GM19193 (cell line): ENCODE results near the gene GLI3.

Experiments used
- POLR2A ChIP-seq: IDR thresholded peaks from 4 replicates; pipeline ENCODE4 v1.6.1; 2011; ENCODE audit not compliant: insufficient read depth, insufficient read length; ENCODE audit errors: extremely low read depth

Gene GLI3

GRCh38 chr7:42175834-42176723 is 60.9 kb downstream of the GLI3 start:
- TF ChIP-seq POLR2A: no peak

- no peak for TF ChIP-seq POLR2A
These were observed 62.6 kb downstream of the GLI3 start for GRCh38 chr7:42174391-42174912.

DNA sequence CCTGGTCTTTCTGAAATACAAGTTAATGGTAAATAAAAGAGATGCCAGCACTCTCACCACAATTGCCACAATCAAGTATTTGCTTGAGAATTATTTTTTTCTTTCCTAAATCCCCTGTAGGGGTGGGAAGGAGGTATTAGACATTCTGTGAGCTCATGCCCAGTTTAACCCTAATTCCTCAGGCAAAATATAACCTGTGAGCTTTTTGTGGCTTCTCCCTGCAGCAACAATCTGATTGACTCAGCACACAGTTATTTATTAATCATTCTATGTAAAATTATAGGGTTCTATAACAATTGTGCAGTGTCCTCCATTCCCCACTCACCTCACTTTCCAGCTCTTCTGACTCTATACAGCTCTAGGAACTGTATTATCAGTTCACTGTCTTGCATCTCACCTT is 66.3 kb downstream of the GLI3 start:
- TF ChIP-seq POLR2A: no peak

DNA sequence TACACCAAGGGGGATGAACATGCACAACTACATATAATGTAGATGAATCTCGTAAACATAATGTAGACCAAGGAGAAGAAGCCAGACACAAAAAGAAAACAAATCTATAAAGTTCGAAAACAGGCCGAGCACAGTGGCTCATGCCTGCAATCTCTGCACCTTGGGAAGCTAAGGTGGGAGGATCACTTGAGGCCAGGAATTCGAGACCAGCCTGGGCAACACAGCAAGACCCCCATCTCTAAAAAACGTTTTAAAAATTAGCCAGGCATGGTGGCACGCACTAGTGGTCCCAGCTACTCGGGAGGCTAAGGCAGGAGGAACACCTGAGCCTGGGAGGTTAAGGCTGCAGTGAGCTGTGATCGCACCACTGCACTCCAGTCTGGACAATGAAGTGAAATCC is 68.5 kb downstream of the GLI3 start:
- TF ChIP-seq POLR2A: no peak

GRCh38 chr7:42167631-42168236 is 69.3 kb downstream of the GLI3 start:
- no peak for TF ChIP-seq POLR2A

GRCh38 chr7:42167206-42167605 is 69.8 kb downstream of the GLI3 start:
- no peak for TF ChIP-seq POLR2A

GRCh38 chr7:42164881-42165428 is 72.1 kb downstream of the GLI3 start:
- no peak for TF ChIP-seq POLR2A

GRCh38 chr7:42162560-42163325 is 74.3 kb downstream of the GLI3 start:
- TF ChIP-seq POLR2A: no peak

DNA sequence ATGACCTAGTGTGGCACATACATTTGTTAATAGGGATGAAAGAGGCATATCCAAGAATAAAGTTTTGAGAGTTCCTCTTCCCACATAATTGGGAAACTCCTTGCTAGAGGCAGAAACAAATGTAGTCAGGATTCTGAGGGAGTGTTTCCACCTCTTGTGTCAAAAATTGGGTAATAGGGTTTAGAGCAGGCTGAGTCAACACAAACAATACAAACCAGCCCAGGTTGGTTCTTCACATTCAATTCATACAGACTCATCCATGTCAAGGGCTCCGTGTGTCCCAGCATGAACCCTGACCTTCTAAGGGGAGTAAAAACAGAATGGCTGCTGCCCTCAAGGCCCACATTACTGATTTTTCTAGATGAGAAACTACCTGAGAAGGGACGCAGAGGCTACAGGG is 75.3 kb downstream of the GLI3 start:
- TF ChIP-seq POLR2A: no peak

DNA sequence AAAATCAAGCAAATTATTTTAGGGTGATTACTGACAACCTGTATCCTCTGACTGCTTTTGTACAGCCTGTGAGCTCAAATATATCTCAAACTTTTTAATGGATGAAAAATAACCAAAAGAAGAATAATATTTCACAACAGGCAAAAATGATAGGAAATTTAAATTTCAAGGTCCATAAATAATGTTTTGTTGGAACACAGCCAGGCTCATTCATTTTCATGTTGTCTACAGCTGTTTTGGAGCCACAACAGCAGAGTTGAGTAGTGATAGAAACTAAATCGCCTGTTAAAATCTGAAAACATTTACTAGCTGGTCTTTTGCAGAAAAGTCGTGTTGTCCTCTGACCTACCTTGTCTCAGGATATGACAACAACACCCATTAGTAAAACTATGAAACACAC is 75.9 kb downstream of the GLI3 start:
- no peak for TF ChIP-seq POLR2A

DNA sequence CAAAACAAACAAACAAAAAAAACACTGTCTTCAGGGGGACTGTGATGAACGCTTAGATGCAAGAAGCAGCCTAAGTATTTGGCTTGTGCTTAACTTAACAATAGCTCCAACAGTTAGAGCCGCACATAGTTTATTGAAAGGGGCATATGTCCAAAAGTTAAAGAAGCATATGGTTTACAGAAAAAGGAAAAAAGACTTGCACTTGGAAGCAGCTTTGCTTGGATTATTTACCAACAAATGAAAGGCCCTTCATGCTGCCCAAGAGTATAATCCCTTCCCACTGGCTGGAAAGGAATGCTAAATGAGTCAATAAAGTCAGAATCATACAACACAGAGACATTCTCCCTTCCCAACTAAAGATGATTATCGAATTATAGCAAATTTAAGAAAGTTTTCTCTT is 77.9 kb downstream of the GLI3 start:
- TF ChIP-seq POLR2A: no peak

GRCh38 chr7:42156967-42157721 is 79.9 kb downstream of the GLI3 start:
- no peak for TF ChIP-seq POLR2A

DNA sequence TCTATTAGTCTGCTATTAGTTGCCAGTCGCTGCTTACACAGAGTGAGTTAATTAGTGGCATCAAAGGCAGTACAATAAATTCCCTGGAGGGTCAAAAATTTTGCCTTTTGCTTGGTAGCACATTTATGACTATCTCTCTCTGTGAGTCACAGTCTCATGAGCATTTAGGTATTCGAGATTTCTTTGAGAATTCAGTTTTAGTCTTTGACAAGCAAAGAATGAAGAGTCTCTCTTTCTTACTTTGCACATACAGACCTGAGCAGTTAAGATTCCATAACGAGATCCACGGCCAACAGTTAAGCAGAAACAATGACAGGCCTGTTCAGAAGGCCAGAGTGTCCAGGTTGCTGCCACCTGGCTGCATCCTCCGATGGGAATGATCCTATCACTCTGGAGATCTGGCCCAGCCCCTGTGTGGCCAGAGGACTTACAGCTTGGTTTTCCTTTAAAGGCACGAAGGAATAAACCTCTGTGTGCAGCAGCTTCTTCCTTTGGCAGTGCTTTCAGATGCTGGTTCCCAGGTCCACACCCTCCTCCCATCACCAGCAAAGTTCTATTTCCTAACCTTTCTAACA is 80.6 kb downstream of the GLI3 start:
- TF ChIP-seq POLR2A: no peak

DNA sequence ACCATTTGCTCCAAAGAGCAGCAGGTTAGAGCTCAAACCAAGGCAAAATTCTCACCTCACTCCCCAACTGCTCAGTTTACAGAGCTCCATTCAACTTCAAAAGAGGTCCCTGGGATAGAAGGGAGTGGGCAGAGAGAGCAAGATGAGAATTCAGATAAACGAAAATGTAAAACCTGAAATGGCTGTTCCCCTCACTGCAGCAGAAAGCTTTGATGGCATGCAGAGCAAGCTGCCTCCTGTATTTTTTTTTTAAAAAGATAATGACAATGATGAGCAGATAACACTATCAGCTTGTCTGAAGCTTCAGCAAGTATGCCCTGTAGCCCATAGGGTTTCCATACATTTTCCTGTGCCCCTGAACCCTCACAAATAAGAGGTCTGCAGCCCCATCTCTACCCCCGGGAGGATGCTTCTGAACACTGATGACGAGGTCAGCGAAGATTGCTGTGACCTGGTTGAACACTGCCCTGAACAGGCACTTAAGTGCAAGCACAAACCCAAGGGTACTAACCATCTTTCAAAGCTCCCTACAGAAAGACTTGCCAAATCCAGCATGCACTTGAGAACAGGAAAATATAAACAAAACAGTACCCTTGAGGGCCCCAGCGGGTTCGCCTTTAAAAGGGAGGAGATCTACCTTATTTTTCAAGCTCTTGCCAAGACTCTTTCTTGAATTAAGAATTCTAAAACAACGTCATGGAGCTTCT is 81.3 kb downstream of the GLI3 start:
- no peak for TF ChIP-seq POLR2A

DNA sequence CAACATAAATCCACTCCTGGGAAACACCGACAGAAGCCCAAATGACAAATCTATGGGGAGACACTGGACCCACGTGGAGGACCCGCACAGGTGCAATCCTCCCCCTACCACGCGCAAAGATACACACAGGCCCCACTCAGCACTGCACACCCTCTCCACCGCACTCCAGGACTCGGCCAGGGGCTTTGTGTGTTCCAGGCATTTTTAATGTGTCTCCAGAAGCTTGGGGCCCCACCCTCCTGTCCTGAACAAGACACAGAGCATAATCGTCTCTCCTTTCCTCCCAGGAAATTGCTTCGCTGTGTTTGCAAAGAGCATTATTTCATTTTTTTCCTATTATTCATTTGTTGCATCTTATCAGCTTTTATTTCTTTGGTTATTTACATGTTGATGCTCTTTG is 82.8 kb downstream of the GLI3 start:
- TF ChIP-seq POLR2A: no peak
